K562 (cell line): Measurements from ENCODE around the gene SAP130. TPM values are rescaled to one million over a fixed set of nuclear protein-coding genes. Genes with fewer than 3 reads are reported as not detected.
A peak's percentile ranks its signal among the peaks of the same experiment; 100 is the strongest.

ENCODE experiments used
- BDP1 ChIP-seq: IDR thresholded peaks from 3 replicates; pipeline ENCODE4 v1.6.1; 2011; ENCODE audit not compliant: insufficient read length, insufficient read depth
- CREM ChIP-seq: IDR thresholded peaks from 2 replicates; pipeline ENCODE4 v1.6.1; 2014; ENCODE audit warnings: antibody characterized with exemption, low read depth
- EZH2 ChIP-seq: IDR thresholded peaks from 2 replicates; pipeline ENCODE4 v1.6.1; 2012; ENCODE audit warnings: low read depth, mild to moderate bottlenecking, inconsistent platforms, low read length, borderline replicate concordance
- GATAD2B ChIP-seq: fragments of 450-650 bp; IDR thresholded peaks from 2 replicates; pipeline ENCODE4 v1.6.1; 2017; ENCODE audit warnings: mild to moderate bottlenecking, borderline replicate concordance
- HDAC1 ChIP-seq, 2 experiments: fragments of 450-650 bp; IDR thresholded peaks; 2 replicates each; pipeline ENCODE4 v1.6.1; 2016 to 2017; ENCODE audit warnings: inconsistent platforms in 1 of 2, mild to moderate bottlenecking in 1 of 2, moderate library complexity in 1 of 2
- HEY1 ChIP-seq: fragments of 250-450 bp; sonication (Bioruptor Pico); IDR thresholded peaks from 2 replicates; pipeline ENCODE4 v1.5.0; 2020; ENCODE audit warnings: mild to moderate bottlenecking, moderate library complexity, borderline replicate concordance
- HIVEP1 ChIP-seq: fragments of 250-450 bp; sonication (Bioruptor Pico); IDR thresholded peaks from 2 replicates; pipeline ENCODE4 v1.4.0; 2020; ENCODE audit warnings: mild to moderate bottlenecking
- KDM1A ChIP-seq, 2 experiments: fragments of 450-650 bp; IDR thresholded peaks; 2 replicates each; pipeline ENCODE4 v1.6.1; 2016; ENCODE audit warnings: mild to moderate bottlenecking in 2 of 2
- NFATC3 ChIP-seq: fragments of 450-650 bp; IDR thresholded peaks from 2 replicates; pipeline ENCODE4 v1.6.1; 2017; ENCODE audit warnings: mild to moderate bottlenecking
- NR2F6 ChIP-seq: fragments of 450-650 bp; formaldehyde crosslinking; IDR thresholded peaks from 2 replicates; pipeline ENCODE4 v1.4.0; 2020; ENCODE audit warnings: mild to moderate bottlenecking
- POU5F1 ChIP-seq: fragments of 150-350 bp; IDR thresholded peaks from 2 replicates; pipeline ENCODE4 v1.6.1; 2014; ENCODE audit warnings: borderline replicate concordance, low read length, low read depth, mild to moderate bottlenecking; ENCODE audit not compliant: partially characterized antibody
- RFX1 ChIP-seq: fragments of 450-650 bp; IDR thresholded peaks from 2 replicates; pipeline ENCODE4 v1.6.1; 2016; ENCODE audit warnings: mild to moderate bottlenecking, moderate library complexity
- SETDB1 ChIP-seq: IDR thresholded peaks from one replicate; pipeline ENCODE4 v1.6.1; 2012; ENCODE audit warnings: low read length, control low read depth, inconsistent platforms
- TEAD2 ChIP-seq: fragments of 450-650 bp; IDR thresholded peaks from 2 replicates; pipeline ENCODE4 v1.6.1; 2016; ENCODE audit warnings: missing genetic modification characterization, control low read depth, missing compliant biosample characterization
- ZNF146 ChIP-seq: IDR thresholded peaks from one replicate; pipeline ENCODE4 v1.6.1; 2018; ENCODE audit warnings: missing compliant biosample characterization; ENCODE audit not compliant: unreplicated experiment
- ZNF274 ChIP-seq: IDR thresholded peaks from 2 replicates; pipeline ENCODE4 v1.6.1; 2011; ENCODE audit warnings: low read depth, mild to moderate bottlenecking, low read length, moderate library complexity, borderline replicate concordance
- ZNF311 ChIP-seq: fragments of 250-450 bp; sonication (Bioruptor Pico); IDR thresholded peaks from 2 replicates; pipeline ENCODE4 v1.4.0; 2020; ENCODE audit warnings: mild to moderate bottlenecking, moderate library complexity
- ZNF445 ChIP-seq: fragments of 250-450 bp; sonication (Bioruptor Pico); IDR thresholded peaks from 2 replicates; pipeline ENCODE4 v1.4.0; 2020; ENCODE audit warnings: low read depth, mild to moderate bottlenecking, moderate library complexity
- ZNF561 ChIP-seq: fragments of 450-650 bp; formaldehyde crosslinking; conservative IDR thresholded peaks from 2 replicates; pipeline ENCODE4 v1.4.0; 2020; ENCODE audit warnings: mild to moderate bottlenecking, moderate library complexity
- polyA plus RNA-seq, 8 experiments: library from polyadenylated mRNA; depleted of rRNA in 4 of 8; stranded (reverse) in 5 of 8; unstranded in 3 of 8; fragments of >200 nt; fragmentation: Nextera tagmentation in 2 of 8; fragmentation: Illumina TruSeq in 1 of 8; extraction: Ambion mirVana in 2 of 8; extraction: Trizol in 1 of 8; gene quantifications; 2 replicates each; pipeline versions ENCODE4 v1.2.1 to v1.2.3, GENCODE V29; 2011 to 2014; ENCODE audit warnings: inconsistent platforms in 1 of 8, missing spikeins in 1 of 8
- total RNA-seq, 7 experiments: library from RNA; depleted of rRNA in 6 of 7; stranded (reverse); fragments of >200 nt in 6 of 7; fragmentation: Illumina TruSeq in 2 of 7; extraction: Trizol in 2 of 7; gene quantifications; 2 replicates each; pipeline versions ENCODE4 v1.2.1 to v1.2.3, GENCODE V29; 2011 to 2021; ENCODE audit warnings: low replicate concordance in 1 of 7
- TF ChIP-seq, protein P1 (sequence below): fragments of 250-450 bp; sonication (Bioruptor Pico); IDR thresholded peaks from 2 replicates; pipeline ENCODE4 v1.8.0; 2021; ENCODE audit warnings: moderate library complexity, mild to moderate bottlenecking, inconsistent platforms
- TF ChIP-seq, protein P2 (sequence below): fragments of 450-650 bp; formaldehyde crosslinking; conservative IDR thresholded peaks from 2 replicates; pipeline ENCODE4 v1.4.0; 2022; ENCODE audit warnings: mild to moderate bottlenecking, missing genetic modification characterization
- TF ChIP-seq, protein P3 (sequence below): sonication (generic); formaldehyde crosslinking; IDR thresholded peaks from 2 replicates; pipeline ENCODE4 v1.8.0; 2022; ENCODE audit warnings: missing genetic modification reagents, mild to moderate bottlenecking, borderline replicate concordance
- TF ChIP-seq, protein P4 (sequence below): fragments of 250-450 bp; sonication (Bioruptor Pico); IDR thresholded peaks from 2 replicates; pipeline ENCODE4 v1.8.0; 2022; ENCODE audit warnings: moderate library complexity, mild to moderate bottlenecking, inconsistent platforms
- TF ChIP-seq, protein P5 (sequence below), 2 experiments: fragments of 450-650 bp in 1 of 2; sonication (generic) in 1 of 2; formaldehyde crosslinking; conservative IDR thresholded peaks; 2 replicates each; pipeline versions ENCODE4 v1.4.0 to v1.8.1; 2020 to 2022; ENCODE audit warnings: mild to moderate bottlenecking in 1 of 2, missing genetic modification reagents in 1 of 2

The SAP130 gene
- total and polyA plus RNA-seq, 9 of the 15 experiments (the other 6 are each of a cell fraction or from before 2014, with no cell fraction given) = 4.5 to 33.4 (median 7.4) TPM

DNA sequence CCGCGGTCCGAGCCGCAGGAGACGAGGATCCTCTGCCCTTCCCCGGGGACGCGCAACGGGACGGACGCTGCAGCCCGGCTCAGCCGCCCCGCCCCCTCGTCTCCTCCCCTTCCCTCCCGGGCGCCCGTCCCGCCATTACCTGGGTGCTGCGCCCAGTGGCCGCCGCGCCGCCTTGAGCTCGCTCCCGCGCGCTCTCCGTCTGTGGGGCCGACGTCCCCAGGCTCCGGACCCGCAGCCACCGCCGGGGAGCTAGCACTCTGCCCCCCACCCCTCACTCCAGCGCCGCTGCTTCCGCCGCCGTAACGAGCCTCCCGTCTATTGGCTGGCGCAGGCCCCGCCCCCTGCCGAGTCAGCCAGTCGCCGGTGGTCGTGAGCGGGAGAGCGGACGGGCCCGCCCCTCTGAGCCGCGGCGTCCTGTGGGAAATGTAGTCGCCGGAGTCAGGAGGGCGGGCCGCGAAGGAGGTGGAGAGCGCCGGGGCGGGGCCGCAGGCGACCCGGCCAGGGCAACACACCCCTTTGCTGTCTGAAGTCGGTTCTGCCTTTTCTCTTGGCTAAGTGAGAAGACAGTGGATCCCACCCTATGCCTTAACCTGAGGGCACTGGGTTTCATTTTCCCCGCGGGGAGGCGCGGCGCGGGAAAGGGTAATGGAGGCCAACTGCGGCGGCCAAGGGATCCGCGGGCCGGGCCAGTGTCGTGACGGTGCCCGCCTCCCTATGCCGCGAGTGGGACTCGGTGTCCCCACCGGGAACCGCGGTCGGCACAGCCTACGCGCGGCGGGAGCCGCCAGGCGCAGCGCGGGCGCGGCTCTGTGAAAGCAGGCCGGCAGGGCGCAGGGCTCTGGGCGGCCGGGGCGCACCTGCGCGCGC lies at the start of gene SAP130 (continued):
- TF ChIP-seq, protein P1, sequence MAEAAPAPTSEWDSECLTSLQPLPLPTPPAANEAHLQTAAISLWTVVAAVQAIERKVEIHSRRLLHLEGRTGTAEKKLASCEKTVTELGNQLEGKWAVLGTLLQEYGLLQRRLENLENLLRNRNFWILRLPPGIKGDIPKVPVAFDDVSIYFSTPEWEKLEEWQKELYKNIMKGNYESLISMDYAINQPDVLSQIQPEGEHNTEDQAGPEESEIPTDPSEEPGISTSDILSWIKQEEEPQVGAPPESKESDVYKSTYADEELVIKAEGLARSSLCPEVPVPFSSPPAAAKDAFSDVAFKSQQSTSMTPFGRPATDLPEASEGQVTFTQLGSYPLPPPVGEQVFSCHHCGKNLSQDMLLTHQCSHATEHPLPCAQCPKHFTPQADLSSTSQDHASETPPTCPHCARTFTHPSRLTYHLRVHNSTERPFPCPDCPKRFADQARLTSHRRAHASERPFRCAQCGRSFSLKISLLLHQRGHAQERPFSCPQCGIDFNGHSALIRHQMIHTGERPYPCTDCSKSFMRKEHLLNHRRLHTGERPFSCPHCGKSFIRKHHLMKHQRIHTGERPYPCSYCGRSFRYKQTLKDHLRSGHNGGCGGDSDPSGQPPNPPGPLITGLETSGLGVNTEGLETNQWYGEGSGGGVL (CRISPR knock-in tag) = no peak
- TF ChIP-seq, protein P2, sequence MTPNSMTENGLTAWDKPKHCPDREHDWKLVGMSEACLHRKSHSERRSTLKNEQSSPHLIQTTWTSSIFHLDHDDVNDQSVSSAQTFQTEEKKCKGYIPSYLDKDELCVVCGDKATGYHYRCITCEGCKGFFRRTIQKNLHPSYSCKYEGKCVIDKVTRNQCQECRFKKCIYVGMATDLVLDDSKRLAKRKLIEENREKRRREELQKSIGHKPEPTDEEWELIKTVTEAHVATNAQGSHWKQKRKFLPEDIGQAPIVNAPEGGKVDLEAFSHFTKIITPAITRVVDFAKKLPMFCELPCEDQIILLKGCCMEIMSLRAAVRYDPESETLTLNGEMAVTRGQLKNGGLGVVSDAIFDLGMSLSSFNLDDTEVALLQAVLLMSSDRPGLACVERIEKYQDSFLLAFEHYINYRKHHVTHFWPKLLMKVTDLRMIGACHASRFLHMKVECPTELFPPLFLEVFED (CRISPR knock-in tag) = no peak
- no peak for TF ChIP-seq EZH2
- TF ChIP-seq, protein P3, sequence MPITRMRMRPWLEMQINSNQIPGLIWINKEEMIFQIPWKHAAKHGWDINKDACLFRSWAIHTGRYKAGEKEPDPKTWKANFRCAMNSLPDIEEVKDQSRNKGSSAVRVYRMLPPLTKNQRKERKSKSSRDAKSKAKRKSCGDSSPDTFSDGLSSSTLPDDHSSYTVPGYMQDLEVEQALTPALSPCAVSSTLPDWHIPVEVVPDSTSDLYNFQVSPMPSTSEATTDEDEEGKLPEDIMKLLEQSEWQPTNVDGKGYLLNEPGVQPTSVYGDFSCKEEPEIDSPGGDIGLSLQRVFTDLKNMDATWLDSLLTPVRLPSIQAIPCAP = no peak
- no peak for TF ChIP-seq HEY1
- peak in 1 of 2 experiments; percentile 67; a peak in 2 of 4 replicates for TF ChIP-seq HDAC1 (IDR thresholded peaks at IDR 0.05)
- peak; percentile 18 for TF ChIP-seq POU5F1
- no peak for TF ChIP-seq HIVEP1 (CRISPR knock-in tag)
- TF ChIP-seq ZNF561 = no peak
- no peak for TF ChIP-seq ZNF445
- no peak for TF ChIP-seq NFATC3
- no peak for TF ChIP-seq ZNF311 (CRISPR knock-in tag)
- 0 out of 2 replicates have a peak, but pooled peaks have one; percentile 52 for TF ChIP-seq GATAD2B
- TF ChIP-seq KDM1A (IDR thresholded peaks at IDR 0.05) = no peak
- TF ChIP-seq CREM = peak; percentile 59
- TF ChIP-seq, protein P4, sequence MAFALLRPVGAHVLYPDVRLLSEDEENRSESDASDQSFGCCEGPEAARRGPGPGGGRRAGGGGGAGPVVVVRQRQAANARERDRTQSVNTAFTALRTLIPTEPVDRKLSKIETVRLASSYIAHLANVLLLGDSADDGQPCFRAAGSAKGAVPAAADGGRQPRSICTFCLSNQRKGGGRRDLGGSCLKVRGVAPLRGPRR (CRISPR knock-in tag) = no peak
- no peak for TF ChIP-seq NR2F6 (CRISPR knock-in tag)
- TF ChIP-seq SETDB1 = no peak
- TF ChIP-seq RFX1 = no peak
- TF ChIP-seq ZNF274 = no peak
- no peak for TF ChIP-seq TEAD2
- TF ChIP-seq BDP1 = no peak
- no peak for TF ChIP-seq ZNF146 (CRISPR knock-in tag)
- TF ChIP-seq, protein P5, sequence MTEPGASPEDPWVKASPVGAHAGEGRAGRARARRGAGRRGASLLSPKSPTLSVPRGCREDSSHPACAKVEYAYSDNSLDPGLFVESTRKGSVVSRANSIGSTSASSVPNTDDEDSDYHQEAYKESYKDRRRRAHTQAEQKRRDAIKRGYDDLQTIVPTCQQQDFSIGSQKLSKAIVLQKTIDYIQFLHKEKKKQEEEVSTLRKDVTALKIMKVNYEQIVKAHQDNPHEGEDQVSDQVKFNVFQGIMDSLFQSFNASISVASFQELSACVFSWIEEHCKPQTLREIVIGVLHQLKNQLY (CRISPR knock-in tag; conservative IDR thresholded peaks at IDR 0.05) = no peak
